HCT116 (cell line): ENCODE results near the gene TMC6. TPM values are rescaled to one million over a fixed set of nuclear protein-coding genes. Genes with fewer than 3 reads are reported as not detected.

Source experiments
- ATAC-seq: fragments of 200-7000 bp; cut with Tn5 transposase; 2 replicates; pipeline ENCODE4 v1.9.1; 2020; ENCODE audit warnings: mild to moderate bottlenecking, moderate library complexity
- BruUV-seq: library from RNA; stranded (reverse); fragments of 400-500 nt; replicated peaks from 2 replicates; lab custom pipeline; 2021; lab: Mats Ljungman, UMichigan
- CTCF ChIA-PET: fragments of 300-600 bp; sonication (Branson Sonifier 250); formaldehyde crosslinking; loops from one replicate; lab custom pipeline; 2021; ENCODE audit warnings: antibody characterized with exemption; lab: Charles Lee
- POLR2A ChIA-PET: fragments of 300-600, 350-600 bp; sonication (Branson Sonifier 250); formaldehyde crosslinking; loops from one replicate; lab custom pipeline; 2021; ENCODE audit warnings: antibody characterized with exemption; lab: Charles Lee
- RAD21 ChIA-PET, 2 experiments: fragments of 300-600 bp; sonication (Branson Sonifier 250); formaldehyde crosslinking; loops; one replicate each; lab custom pipeline; 2023; ENCODE audit warnings: low total read pairs in 2 of 2; ENCODE audit not compliant: uncharacterized antibody in 2 of 2, unreplicated experiment in 2 of 2, low non-redundant PET in 1 of 2; lab: Charles Lee
- DNase-seq: peaks from one replicate; pipeline ENCODE4 v3.0.0-alpha.2; 2010; ENCODE audit warnings: low read depth, low spot score
- H2AFZ ChIP-seq: fragments of 200-600 bp; shearing (Covaris generic), sonication (generic); 2 replicates; pipeline ENCODE4 v1.6.1; 2017; ENCODE audit warnings: low read depth, mixed run types, mixed read lengths, antibody characterized with exemption, low read length; ENCODE audit not compliant: poor library complexity, severe bottlenecking
- H3K27ac ChIP-seq: 2 replicates; pipeline ENCODE4 v1.5.1; 2012; ENCODE audit warnings: low read depth, low read length
- H3K27me3 ChIP-seq: fragments of 200-600 bp; sonication (generic); 2 replicates; pipeline ENCODE4 v1.6.1; 2016; ENCODE audit warnings: mixed run types, low read length, mixed read lengths; ENCODE audit not compliant: insufficient read depth
- H3K36me3 ChIP-seq, 2 experiments: fragments of 200-500 bp in 1 of 2; fragments of 200-600 bp in 1 of 2; sonication (Bioruptor generic) in 1 of 2; sonication (generic) in 1 of 2; 2 replicates each; pipeline versions ENCODE4 v1.5.1 to v1.6.1; 2014 to 2016; ENCODE audit warnings: low read length in 2 of 2, inconsistent platforms in 1 of 2, mixed read lengths in 1 of 2, mixed run types in 1 of 2; ENCODE audit not compliant: insufficient read depth in 2 of 2, control insufficient read depth in 1 of 2
- H3K4me1 ChIP-seq, 2 experiments: fragments of 200-600 bp in 1 of 2; sonication (generic) in 1 of 2; 2 replicates each; pipeline versions ENCODE4 v1.5.1 to v1.6.1; 2012 to 2017; ENCODE audit warnings: low read length in 2 of 2, inconsistent platforms in 1 of 2, mild to moderate bottlenecking in 1 of 2, mixed read lengths in 1 of 2, mixed run types in 1 of 2, moderate library complexity in 1 of 2; ENCODE audit not compliant: insufficient read depth in 2 of 2, control insufficient read depth in 1 of 2
- H3K4me2 ChIP-seq: fragments of 200-600 bp; sonication (generic); 2 replicates; pipeline ENCODE4 v1.6.1; 2017; ENCODE audit warnings: mixed run types, low read length, mixed read lengths
- H3K4me3 ChIP-seq, 2 experiments: fragments of 200-600 bp in 1 of 2; sonication (generic) in 1 of 2; replicated peaks in 1 of 2; 2 replicates each; pipeline ENCODE4 v1.5.1; 2011 to 2016; ENCODE audit warnings: low read length in 2 of 2, control low read depth in 1 of 2, low read depth in 1 of 2, mild to moderate bottlenecking in 1 of 2, mixed read lengths in 1 of 2, mixed run types in 1 of 2
- H3K79me2 ChIP-seq: fragments of 200-600 bp; sonication (generic); 2 replicates; pipeline ENCODE4 v1.6.1; 2017; ENCODE audit warnings: mild to moderate bottlenecking, mixed run types, low read length, moderate library complexity, mixed read lengths; ENCODE audit not compliant: insufficient read depth
- H3K9ac ChIP-seq: fragments of 200-600 bp; sonication (generic); 2 replicates; pipeline ENCODE4 v1.6.1; 2016; ENCODE audit warnings: low read length, mixed read lengths
- H3K9me2 ChIP-seq: fragments of 200-600 bp; sonication (generic), shearing (Covaris generic); 2 replicates; pipeline ENCODE4 v1.6.1; 2017; ENCODE audit warnings: mixed run types, mild to moderate bottlenecking, moderate library complexity; ENCODE audit not compliant: insufficient read depth
- H3K9me3 ChIP-seq, 2 experiments: fragments of 200-500 bp in 1 of 2; fragments of 200-600 bp in 1 of 2; sonication (Bioruptor generic) in 1 of 2; sonication (generic) in 1 of 2; 2 replicates each; pipeline ENCODE4 v1.6.1; 2014 to 2017; ENCODE audit warnings: low read length in 2 of 2, mixed read lengths in 2 of 2, inconsistent platforms in 1 of 2, low read depth in 1 of 2, mild to moderate bottlenecking in 1 of 2, mixed run types in 1 of 2, moderate library complexity in 1 of 2; ENCODE audit not compliant: control insufficient read depth in 1 of 2, insufficient read depth in 1 of 2
- H4K20me1 ChIP-seq: fragments of 200-600 bp; sonication (generic), shearing (Covaris generic); 2 replicates; pipeline ENCODE4 v1.6.1; 2017; ENCODE audit warnings: mixed run types, mild to moderate bottlenecking, moderate library complexity; ENCODE audit not compliant: insufficient read depth
- CTCF ChIP-seq, 3 experiments: fragments of 200-600 bp in 1 of 3; sonication (generic) in 1 of 3; IDR thresholded peaks in 2 of 3; conservative IDR thresholded peaks in 1 of 3; 2 replicates each; pipeline ENCODE4 v1.5.1; 2012 to 2017; ENCODE audit warnings: low read depth in 2 of 3, low read length in 2 of 3, antibody characterized with exemption in 1 of 3, borderline replicate concordance in 1 of 3, control low read depth in 1 of 3, mild to moderate bottlenecking in 1 of 3, mixed read lengths in 1 of 3, mixed run types in 1 of 3, moderate library complexity in 1 of 3; ENCODE audit not compliant: insufficient read depth in 1 of 3
- ELF1 ChIP-seq: IDR thresholded peaks from 2 replicates; pipeline ENCODE4 v1.6.1; 2012; ENCODE audit warnings: low read depth, borderline replicate concordance
- EZH2 ChIP-seq: fragments of 200-600 bp; sonication (generic); IDR thresholded peaks from 2 replicates; pipeline ENCODE4 v1.6.1; 2017; ENCODE audit warnings: antibody characterized with exemption, mixed run types
- JUND ChIP-seq: IDR thresholded peaks from 2 replicates; pipeline ENCODE4 v1.6.1; 2012
- RAD21 ChIP-seq: IDR thresholded peaks from 2 replicates; pipeline ENCODE4 v1.6.1; 2012; ENCODE audit warnings: low read depth, mild to moderate bottlenecking
- ZFX ChIP-seq: fragments of 450-650 bp; IDR thresholded peaks from 2 replicates; pipeline ENCODE4 v1.6.1; 2017
- intact Hi-C: fragments of 100-400 bp; cut with micrococcal nuclease; formaldehyde crosslinking; loops from 2 replicates; pipeline ENCODE4 v1.10.0; 2022
- total RNA-seq: library from RNA; stranded (reverse); gene quantifications from one replicate; pipeline ENCODE4 v1.2.1, GENCODE V29; 2021; ENCODE audit not compliant: unreplicated experiment

Gene TMC6
- total RNA-seq, 1 experiment from 2014 or later, result 142 TPM

GRCh38 chr17:78137392-78138203, 9.0 kb upstream of the TMC6 start:
- Histone ChIP-seq H3K4me3 (no peak overlapping the region), H3K9ac (no peak overlapping the region), H3K4me1 (peaks cover 41 to 76% of the 10 kb centered on the region in 2 experiments), H3K36me3 (no peaks in the 10 kb centered on the region), H3K9me3 (no peaks in the 10 kb centered on the region), H3K27me3 (no peaks in the 10 kb centered on the region), H3K27ac (peak overlapping the region; percentile 75; the same call in 1 of the 2 replicates), H3K4me2 (peak overlapping the region; percentile 22; the same call in 1 of the 2 replicates), H3K9me2 (no peaks in the 10 kb centered on the region), H2AFZ (no peak overlapping the region), H3K79me2 (no peaks in the 10 kb centered on the region), H4K20me1 (no peaks in the 10 kb centered on the region)
- POLR2A ChIA-PET, result interaction anchor here (4.1 kb wide), 1 partner anchor 9 kb away, joined by 35 read pairs; the partner anchor contains the start of genes TMC6 and TMC8
- ATAC-seq, result no peak
- TF ChIP-seq ZFX, result no peak
- TF ChIP-seq ELF1, result no peak
- no peak for TF ChIP-seq RAD21
- TF ChIP-seq JUND, result no peak
- no peak for TF ChIP-seq EZH2
- peak in 2 of 3 experiments; percentile 96 to 99; a peak in 4 of 6 replicates for TF ChIP-seq CTCF (IDR thresholded peaks at IDR 0.05 in 2 of 3, conservative IDR thresholded peaks at IDR 0.05 in 1 of 3; ENCODE audit: borderline replicate concordance in 1 of 3, insufficient read depth in 1 of 3, low read depth in 2 of 3, low read length in 2 of 3)
- intact Hi-C loops, result no loop called here
- DNase-seq, result no peak
- RAD21 ChIA-PET, result no interaction called here
- CTCF ChIA-PET, result interaction anchor here (0.6 to 2.0 kb wide), 8 partner anchors 10 to 94 kb away, joined by 3 to 11 read pairs (median 5); partner anchors contain the start of genes AFMID, TK1 and TMC6
- BruUV-seq, result no TSS peak
